GM18498 (cell line): Measurements from ENCODE around the gene PRRG2.

Experiments used
- ATAC-seq: cut with Tn5 transposase; IDR thresholded peaks from one replicate; pipeline ENCODE4 v1.9.1; 2021; ENCODE audit warnings: mild to moderate bottlenecking, moderate library complexity; ENCODE audit not compliant: unreplicated experiment

Gene PRRG2

DNA sequence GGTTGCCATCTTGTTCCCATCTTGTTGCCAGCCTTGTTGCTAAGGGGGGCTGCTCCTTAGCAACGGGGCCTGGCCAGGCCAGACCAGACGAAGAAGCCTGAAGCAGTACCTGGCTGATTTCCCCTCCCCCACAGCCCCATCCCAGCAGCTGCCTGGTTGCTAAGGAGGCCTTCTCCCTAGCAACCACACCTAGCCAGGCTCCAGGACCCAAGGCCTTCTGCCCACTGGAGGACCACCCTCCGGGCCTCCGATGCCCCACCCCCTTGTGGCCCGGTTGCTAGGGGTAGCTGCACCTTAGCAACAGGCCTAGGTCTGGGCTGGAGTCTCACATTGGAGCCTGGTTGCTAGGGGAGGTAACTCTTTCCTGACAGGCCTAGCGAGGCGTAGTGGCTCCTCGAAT, 3.9 kb downstream of the PRRG2 start:
- ATAC-seq, result no peak

DNA sequence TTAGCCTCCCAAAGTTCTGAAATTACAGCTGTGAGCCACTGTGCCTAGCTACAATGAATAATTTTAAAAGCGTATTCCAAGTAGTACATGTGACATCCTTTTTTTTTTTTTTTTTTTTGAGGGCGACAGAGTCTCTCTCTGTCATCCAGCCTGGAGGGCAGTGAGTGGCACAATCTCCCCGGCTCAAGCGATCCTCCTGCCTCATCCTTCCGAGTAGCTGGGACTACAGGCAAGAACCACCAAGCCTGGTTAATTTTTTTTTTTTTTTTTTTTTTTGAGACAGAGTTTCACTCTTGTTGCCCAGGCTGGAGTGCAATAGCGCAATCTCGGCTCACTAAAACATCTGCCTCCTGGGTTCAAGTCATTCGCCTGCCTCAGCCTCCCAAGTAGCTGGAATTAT, 6.1 kb downstream of the PRRG2 start:
- ATAC-seq, result no peak

DNA sequence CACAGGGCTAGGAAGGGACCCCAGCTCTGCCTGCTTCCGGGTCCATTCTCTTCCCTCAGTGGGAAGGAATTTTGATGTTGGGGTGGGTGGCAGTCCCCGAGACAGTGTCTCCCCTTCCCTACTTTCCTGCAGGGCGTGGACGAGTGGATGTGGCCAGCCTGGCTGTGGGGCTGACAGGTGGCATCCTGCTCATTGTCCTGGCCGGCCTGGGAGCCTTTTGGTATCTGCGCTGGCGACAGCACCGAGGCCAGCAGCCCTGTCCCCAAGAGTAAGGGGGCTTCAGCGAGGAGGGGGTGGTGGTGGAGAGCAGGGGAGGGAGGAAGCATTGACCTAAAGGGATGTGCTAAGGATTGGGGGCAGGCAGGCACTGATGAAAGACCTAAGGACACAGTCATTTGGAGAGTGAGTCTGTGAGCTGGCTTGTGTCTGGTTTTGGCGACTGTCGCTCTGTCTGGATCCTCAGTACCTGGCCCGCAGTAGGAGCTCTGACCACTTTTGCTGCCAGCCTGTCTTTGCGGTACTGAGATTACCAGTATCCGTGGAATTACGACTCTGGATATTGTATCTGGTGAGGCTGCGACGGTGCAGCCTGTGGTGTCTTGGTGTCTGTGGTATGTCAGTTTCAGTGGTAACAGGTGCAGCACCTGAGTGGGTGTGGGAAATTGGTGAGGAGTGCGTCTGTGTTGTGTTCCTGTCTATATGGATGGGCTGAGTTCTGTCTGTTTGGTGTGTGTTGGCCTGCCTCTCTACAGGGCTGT, 7.4 kb downstream of the PRRG2 start:
- no peak for ATAC-seq

DNA sequence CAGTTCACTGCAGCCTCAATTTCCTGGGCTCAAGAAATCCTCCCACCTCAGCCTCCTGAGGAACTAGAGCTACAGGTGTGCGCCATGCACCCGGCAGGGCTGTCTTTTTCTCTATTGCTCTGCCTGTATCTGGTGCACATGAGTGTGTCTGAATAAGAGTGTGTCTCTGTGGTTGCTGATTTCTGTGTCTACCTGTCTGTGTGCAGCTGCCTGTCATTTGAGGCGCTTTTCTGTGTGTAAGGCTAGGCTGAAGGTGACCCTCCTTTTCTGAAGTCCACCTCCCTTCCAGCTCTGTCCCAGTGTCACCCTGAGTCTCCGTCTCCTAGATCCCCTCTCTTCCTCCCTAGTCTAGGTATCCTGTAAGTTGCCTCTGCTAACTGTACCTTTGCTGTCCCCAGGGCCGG, 8.4 kb downstream of the PRRG2 start:
- ATAC-seq, result no peak

DNA sequence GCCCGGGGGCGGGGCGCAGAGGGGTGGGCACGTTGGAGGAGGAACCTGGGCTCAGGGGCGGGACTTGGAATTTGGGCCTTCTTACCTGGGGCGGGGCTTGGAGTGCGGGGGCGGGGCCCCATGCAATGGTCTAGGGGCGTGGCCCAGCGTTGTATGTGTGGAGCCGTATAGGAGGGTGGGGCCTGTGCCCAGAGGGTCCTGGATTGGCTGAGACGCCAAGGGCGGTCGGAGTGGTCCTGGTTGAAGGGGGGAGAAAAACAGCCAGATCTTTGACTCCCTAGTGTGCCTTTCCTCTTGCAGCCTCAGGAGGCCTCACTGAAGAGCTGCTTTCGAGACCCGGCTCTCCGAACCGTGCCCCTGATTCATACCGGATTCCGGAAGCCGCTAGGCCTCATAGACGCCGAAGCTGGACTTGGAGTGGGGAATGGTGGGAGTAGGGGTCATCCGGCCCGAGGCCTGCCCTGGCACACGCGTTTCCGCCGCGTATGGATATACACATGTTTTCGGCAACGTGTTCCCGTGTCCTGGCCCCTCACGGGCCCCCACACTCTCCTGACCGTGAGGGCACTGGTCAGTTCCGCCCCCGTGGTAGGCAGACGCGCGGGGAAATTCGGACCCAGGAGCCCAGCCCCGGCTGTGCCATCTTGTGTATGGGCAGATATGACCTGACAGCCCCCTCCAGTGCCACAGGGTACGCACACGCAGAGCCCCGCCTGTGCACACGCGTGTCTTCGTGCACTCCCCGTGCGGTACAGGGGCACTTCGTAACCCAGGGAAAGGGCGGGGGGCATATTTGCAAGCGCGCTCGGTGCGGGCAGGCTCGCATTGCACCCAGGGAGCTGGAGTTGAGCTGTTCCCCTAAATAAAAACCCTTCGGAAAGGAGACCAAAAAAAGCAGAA, 9.2 kb downstream of the PRRG2 start:
- ATAC-seq, result peak; percentile 69

DNA sequence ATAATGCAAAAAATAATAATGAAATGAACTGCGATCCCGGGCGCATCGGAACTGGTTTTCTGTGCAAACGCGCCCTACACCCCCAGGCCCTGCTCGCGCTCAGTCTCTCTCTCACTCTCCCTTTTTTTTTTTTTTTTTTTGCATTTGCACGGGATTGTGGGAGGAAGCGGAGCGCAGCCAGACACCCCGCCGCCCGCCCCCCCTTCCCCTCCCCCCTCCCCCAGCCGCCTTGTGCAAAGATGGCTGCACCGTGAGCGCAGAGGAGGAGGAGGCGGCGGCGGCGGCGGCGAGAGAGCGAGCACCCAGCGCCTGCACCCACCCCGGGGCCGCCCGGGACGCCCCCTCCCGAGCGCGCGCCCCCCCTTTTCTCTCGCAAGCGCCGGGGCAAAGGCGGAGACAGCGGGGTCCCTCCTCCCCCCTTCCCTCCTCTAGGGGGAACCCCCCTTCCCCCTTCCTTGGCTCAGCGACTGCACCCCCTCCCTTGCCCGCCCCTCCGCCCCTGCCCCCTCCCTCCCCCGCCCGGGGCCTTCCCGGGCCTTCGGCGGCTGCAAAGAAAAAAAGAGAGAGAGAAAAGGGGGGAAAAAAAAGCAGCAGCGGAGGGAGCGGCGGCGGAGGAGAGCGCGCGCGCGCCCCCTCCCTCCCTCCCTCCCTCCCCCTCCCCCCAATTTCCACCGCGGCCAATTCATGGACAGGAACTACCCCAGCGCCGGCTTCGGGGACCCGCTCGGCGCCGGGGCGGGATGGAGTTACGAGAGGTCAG, 10.0 kb downstream of the PRRG2 start, which contains the start of gene PRR12:
Gene PRR12 (plus strand): TSS at position 212 of the 760 bp plus-strand sequence. CDS start 473 bp downstream, at position 685.
- no peak for ATAC-seq

DNA sequence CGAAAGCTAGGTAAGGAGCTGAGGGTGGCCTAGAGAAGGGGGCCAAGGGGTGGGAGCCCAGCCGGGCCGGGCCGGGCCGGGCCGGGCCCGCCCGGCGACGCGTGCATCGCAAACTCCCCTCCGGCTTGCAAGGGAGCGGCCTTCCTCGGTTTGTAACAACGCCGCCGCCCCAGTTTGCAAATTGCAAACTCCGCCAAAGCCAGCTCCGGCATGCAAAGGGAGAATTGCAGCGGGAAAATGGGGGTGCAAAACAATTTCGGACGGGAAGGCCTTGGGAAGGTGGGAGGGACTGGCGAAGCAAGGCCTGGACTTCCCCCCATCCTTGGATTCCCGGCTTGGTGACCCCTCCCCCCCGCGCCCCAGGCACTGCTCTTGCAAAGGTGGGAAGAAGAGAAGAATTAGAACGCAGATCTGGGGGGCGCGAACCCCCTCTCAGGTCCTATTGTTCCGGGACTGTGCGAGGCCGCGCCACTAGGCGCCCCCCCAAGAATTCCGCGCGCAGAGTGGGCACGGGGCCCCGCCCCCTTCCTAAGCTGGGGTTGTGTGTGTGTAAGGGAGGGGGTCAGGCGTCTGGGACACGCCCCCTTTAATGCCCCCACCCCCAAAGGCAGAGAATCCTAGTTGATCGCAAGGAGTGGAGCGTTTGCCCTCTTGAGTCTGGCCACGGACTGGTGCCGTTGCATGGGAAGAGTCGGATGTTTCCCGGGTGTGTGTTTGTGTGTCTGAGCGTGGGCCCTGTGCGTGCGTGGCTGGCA, 10.8 kb downstream of the PRRG2 start:
- no peak for ATAC-seq

DNA sequence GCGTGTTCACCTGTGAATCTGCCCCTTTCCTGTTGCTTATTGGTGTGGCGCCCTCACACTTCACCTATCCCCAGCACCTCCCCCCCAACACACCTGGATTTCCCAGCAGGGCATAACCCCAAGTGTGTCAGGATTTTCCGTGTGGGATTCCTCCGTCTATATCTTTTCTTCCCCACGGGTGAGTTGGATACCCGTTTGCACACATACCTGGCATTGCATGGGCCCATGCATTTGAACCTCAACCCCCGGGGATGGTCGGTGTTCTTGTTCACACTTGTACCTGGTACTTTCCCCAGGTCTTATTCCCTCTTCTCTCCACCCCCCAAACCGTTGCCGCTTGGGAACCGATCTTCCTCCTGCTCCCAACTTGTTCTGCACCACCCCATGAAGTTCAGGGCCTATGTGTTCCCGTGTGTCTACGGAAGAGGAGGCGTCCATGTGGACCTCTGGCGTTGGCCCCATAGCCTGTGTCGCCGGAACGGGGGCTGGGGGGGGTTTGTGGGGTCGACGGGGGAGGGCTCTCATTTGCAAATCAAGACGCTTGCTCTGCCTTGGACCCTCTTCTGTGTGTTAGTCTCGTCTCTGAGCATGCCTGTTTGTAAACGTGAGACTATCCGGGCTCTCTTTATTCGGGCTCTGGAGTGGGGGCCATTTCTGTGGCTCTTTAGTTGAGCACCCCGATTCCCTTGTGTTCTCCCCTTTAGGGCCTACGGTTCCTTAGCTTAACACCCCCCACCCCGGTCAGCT, 11.5 kb downstream of the PRRG2 start:
- no peak for ATAC-seq

DNA sequence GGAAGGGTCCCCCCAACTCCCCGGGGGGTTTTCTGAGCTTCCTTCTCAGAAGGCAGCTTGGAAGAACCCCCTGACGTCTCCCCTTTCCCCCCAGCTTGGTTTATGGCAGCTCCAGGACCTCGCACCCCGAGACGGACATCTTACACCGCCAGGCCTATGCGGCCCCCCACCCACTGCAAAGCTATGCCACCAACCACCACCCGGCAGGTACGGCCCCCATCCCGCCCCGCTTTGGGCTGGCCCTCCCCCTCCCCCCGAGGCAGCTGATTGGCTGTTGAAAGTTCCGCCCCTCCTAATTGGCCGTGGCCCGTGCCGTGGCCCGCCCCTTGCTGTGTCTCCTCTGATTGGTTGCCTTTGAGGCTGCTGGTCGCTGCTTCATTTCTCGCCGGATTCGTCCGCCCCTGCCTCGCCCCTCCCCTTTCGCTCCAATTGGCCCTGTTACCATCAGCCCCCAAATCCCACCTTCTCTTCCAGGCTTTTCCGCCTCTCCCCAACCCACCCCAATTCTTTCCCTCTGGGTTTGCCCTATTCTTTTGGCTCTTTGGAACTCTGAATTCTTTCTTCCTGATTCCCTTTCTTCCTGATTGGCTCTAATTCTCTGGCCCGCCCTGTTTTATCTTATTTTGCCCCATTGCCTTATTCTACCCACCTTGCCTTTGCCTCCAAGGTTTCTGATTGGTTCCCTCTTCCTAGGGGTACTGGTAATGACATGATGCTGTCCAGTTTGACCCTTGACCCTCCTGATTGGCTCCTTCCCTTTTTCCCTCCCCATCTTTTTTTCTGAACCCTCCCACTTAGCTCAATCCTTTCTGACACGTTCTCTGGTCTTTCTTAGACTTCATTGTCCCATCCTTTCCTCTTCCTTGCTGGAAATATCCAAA, 12.4 kb downstream of the PRRG2 start:
- ATAC-seq, result peak; percentile 49

DNA sequence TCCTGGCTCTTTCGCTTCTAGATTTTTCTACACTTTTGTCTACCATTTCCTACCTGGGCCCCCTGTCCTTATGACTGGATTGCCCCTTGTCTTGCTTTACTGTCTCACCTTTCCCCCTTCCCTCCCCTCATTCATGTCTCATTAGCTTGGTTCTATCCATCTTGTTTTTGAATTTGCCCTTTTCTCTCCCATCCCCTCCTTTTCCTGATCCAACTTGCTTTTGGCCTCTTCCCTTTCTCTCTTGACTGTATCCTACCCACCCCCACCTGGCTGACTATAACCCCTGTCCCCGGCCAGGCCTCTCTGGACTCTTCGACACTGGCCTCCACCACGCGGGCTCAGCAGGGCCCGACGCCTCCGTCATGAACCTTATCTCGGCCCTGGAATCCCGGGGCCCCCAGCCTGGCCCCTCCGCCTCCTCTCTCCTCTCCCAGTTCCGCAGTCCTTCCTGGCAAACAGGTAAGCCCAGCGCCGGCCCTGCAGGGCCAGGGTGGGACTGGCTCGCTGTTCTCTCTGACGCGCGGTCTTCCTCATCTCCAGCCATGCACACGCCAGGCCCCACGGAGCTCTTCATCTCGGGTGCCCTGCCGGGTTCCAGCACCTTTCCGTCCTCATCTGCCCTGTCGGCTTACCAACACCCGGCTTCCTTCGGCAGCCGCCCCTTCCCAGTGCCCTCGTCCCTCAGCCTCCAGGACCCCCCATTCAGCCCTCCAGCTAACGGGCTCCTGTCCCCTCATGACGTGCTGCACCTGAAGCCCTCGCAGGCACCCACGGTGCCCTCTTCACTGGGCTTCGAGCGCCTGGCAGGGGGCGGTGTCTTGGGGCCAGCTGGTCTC, 13.3 kb downstream of the PRRG2 start:
- ATAC-seq, result no peak

DNA sequence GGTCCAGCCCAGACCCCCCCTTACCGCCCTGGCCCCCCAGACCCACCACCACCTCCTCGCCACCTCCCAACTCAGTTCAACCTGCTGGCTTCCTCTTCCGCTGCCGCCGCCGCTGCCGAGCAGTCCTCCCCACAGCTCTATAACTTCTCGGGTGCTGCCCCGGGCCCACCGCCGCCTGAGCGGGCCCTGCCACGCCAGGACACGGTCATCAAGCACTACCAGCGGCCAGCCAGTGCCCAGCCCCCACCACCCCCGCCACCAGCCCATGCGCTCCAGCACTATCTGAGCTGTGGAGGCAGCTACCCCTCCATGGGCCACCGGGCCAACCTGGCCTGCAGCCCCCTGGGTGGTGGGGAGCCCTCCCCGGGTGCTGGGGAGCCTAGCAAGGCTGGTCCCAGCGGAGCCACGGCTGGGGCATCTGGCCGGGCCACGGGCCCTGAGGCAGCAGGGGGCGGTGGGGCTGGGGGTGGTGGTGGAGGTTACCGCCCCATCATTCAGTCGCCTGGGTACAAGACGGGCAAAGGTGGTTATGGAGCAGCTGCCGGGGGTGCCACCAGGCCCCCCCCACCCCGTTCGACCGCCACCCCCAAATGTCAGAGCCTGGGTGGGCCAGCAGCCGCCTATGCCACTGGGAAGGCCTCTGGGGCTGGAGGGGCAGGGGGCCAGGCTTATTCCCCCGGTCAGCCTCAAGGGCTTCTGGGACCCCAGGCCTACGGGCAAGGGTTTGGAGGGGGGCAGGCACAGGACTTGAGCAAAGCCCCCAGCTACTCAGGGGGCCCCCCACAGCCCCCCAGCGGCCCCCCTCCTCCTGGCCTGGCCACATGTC, 14.1 kb downstream of the PRRG2 start:
- ATAC-seq, result no peak

DNA sequence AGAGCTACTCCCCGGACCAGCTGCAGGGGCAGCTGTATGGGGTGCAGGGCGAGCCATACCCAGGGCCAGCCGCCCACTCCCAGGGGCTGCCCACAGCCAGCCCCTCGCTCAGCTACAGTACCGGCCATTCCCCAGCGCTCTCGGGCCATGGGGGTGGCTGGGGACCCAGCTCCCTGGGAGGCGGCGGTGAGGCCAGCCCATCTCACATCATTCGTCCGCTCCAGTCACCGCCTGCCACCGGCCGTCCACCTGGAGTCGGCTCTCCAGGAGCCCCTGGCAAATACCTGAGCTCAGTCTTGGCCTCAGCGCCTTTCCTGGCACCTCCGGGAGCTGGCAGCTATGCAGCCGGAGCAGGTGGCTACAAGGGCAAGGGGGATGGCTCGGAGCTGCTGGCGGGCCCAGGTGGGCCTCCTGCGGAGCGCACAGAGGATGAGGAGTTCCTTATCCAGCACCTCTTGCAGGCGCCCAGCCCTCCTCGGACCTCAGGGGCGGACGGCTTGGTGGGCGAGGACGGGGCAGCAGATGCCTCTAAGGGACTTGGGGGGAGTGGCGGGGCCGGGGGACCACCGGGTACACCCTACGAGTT, 14.8 kb downstream of the PRRG2 start:
- no peak for ATAC-seq

DNA sequence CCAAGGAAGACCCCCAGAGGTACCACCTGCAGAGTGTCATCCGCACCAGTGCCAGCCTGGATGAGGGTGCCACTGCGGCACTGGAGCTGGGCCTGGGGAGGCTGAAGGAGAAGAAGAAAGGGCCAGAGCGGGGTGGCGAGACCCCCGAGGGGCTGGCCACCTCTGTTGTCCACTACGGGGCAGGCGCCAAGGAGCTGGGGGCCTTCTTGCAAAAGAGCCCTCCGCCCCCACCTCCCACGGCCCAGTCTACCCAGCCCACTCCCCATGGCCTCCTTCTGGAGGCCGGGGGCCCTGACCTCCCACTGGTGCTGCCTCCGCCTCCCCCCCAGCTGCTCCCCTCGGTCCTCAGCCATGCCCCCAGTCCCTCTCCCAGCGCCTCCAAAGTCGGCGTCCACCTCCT, 15.3 kb downstream of the PRRG2 start:
- ATAC-seq, result no peak

DNA sequence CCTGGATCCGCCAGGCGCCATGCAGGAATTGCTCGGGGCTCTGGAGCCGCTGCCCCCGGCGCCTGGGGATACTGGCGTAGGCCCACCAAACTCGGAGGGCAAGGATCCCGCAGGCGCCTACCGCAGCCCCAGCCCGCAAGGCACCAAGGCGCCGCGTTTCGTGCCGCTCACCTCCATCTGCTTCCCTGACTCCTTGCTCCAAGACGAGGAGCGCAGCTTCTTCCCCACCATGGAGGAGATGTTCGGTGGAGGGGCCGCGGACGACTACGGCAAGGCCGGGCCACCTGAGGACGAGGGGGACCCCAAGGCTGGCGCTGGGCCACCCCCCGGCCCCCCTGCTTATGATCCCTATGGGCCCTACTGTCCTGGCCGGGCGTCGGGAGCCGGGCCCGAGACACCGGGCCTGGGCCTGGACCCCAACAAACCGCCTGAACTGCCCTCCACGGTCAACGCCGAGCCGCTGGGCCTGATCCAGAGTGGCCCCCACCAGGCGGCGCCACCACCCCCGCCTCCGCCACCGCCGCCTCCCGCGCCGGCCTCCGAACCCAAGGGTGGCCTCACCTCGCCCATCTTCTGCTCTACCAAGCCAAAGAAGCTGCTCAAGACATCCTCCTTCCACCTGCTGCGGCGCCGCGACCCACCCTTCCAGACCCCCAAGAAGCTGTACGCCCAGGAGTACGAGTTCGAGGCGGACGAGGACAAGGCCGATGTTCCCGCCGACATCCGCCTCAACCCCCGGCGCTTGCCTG, 16.0 kb downstream of the PRRG2 start:
- no peak for ATAC-seq

DNA sequence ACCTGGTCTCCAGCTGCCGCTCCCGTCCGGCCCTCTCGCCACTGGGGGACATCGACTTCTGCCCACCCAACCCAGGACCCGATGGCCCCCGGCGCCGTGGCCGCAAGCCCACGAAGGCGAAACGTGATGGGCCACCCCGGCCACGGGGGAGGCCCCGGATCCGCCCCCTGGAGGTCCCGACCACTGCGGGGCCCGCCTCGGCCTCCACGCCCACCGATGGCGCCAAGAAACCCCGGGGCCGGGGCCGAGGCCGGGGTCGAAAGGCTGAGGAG, 16.5 kb downstream of the PRRG2 start:
- no peak for ATAC-seq
